IPS DF 6.9 (cell line): ENCODE data around the gene HS1BP3.
A peak's percentile ranks its signal among the peaks of the same experiment; 100 is the strongest.

Experiments used
- DNase-seq: peaks from one replicate; pipeline ENCODE4 v3.0.0-alpha.2; 2013; ENCODE audit warnings: low read depth, low spot score
- H3K27ac ChIP-seq: one replicate; pipeline ENCODE4 v1.5.1; 2013; ENCODE audit warnings: low read length, control low read depth
- H3K27me3 ChIP-seq: 2 replicates; pipeline ENCODE4 v1.6.1; 2013; ENCODE audit warnings: mild to moderate bottlenecking, low read length; ENCODE audit not compliant: control insufficient read depth, insufficient read depth
- H3K36me3 ChIP-seq: 2 replicates; pipeline ENCODE4 v1.6.1; 2013; ENCODE audit warnings: low read length; ENCODE audit not compliant: control insufficient read depth, insufficient read depth
- H3K4me1 ChIP-seq: 2 replicates; pipeline ENCODE4 v1.6.1; 2013; ENCODE audit warnings: low read length; ENCODE audit not compliant: control insufficient read depth, insufficient read depth
- H3K4me3 ChIP-seq: 2 replicates; pipeline ENCODE4 v1.5.1; 2013; ENCODE audit warnings: mild to moderate bottlenecking, low read length
- H3K9me3 ChIP-seq: 2 replicates; pipeline ENCODE4 v1.6.1; 2013; ENCODE audit warnings: low read length, inconsistent platforms; ENCODE audit not compliant: control insufficient read depth, insufficient read depth
- WGBS: extraction: QIAGEN DNeasy Blood & Tissue Kit; methylation state at CpG from one replicate; pipeline ENCODE4 v1.1.7; 2013; ENCODE audit warnings: mixed read lengths, missing lambda C conversion rate; ENCODE audit not compliant: insufficient read length, insufficient coverage; 5-methylcytosine and 5-hydroxymethylcytosine counted together

Gene HS1BP3

GRCh38 chr2:20589975-20590703 is 60.8 kb downstream of the HS1BP3 start:
- Histone ChIP-seq H3K4me1 (no peaks in the 10 kb centered on the region; the same call in 1 of the 2 replicates), H3K27ac (no peak overlapping the region)

DNA sequence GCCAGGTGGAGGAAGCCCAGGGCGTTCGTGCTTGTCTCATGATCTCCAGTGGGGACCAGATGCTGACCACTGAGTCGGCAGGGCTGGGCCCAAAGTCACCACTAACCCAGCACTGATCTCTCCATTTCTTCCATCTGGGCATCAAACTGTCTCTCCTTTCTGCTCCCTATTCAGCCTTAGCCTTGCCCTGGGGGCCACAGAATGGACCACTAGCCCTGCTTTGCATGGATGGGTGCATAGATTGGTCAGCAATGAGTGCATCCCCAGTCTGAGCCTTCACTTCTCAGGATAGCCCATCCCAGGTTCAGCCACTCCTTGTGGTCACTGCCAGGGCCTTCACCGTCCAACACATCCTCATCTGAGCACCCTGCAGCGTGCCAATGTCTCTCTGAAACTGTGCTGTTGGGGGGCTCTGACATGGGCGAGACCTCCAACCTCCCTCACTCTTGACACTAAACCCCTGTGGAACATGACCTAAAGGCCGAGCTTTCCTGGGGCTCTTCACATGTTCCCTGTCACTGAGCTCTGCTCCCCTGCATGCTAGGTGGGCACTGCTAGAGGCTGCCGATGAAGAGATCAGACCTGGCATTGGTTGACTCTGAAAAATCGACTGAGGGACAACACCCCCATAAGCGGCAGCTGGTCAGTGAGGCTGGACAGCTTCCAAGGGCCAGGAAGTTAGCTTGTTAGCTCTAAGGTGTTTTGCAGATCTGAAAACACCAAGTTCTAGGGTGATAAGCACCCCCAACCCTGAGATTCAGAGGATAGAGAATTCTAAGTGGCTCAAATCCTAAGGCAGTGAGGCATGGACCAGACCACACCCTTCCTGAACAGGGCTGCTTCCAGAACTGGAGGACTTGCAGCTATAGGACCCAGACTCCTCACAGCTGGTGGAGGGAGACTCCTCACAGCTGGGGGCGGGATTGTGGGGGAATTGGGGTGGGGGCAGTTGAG is 61.7 kb downstream of the HS1BP3 start:
- Histone ChIP-seq H3K4me3 (no peak overlapping the region), H3K27me3 (no peaks in the 10 kb centered on the region), H3K4me1 (peaks cover 7% of the 10 kb centered on the region; the same call in 1 of the 2 replicates), H3K9me3 (no peaks in the 10 kb centered on the region), H3K36me3 (no peaks in the 10 kb centered on the region), H3K27ac (no peak overlapping the region)
- no peak for DNase-seq
- no CpG with 5 or more reads among the region's 11 CpGs for WGBS

More at GRCh38 chr2:20589975-20590703, 60.8 kb downstream of the HS1BP3 start:
- Histone ChIP-seq H3K4me3 (no peak overlapping the region), H3K27me3 (no peaks in the 10 kb centered on the region), H3K9me3 (no peaks in the 10 kb centered on the region), H3K36me3 (no peaks in the 10 kb centered on the region)
- no peak for DNase-seq
- no CpG with 5 or more reads among the region's 14 CpGs for WGBS

DNA sequence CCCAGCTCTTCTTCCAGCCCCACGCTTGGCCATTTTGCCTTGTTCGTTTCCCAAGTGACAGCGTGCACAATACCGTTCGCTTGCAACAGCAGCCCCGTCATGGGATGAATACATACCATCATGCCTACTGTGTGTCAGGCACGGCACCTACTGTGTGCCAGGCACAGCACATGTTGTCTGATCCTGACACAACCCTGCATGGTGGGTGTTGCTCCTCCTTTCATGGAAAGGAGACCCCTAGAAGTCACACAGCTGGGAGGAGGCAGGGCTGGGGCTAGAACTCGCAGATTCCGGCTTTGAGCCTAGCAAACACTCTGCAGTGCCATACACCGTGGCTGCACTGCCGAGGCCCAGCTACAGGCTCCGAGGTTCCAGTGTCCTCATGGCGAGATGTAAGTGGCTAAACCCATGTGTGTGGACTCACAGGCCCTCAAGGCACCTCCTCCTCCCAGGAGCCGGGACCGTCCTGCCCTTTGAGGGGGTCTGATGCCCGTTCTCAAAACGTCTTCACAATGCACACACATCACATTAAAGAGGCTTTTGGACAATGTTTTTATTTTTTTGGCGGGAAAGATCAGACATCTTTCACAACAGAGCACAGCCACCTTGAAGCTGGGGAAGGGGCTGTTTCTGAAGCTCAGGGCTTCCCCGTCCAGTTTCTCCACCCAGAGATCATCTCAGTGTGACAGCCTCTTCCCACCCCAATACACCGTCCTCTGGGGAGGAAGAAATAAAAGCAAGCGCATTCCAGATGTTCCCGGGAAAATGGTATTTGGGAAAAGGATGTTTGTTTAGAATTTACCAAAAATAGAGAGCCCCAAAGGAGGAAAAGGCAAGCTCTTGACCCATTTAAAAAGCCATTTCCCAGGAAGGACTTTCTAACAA is 64.9 kb downstream of the HS1BP3 start:
- H3K27me3 ChIP-seq: no peaks in the 10 kb centered on the region
- no CpG with 5 or more reads among the region's 22 CpGs for WGBS
- no peaks in the 10 kb centered on the region for H3K36me3 ChIP-seq
- H3K4me1 ChIP-seq: peaks cover 8% of the 10 kb centered on the region; the same call in 1 of the 2 replicates
- H3K9me3 ChIP-seq: no peaks in the 10 kb centered on the region
- H3K27ac ChIP-seq: no peak overlapping the region
- DNase-seq: no peak
- no peak overlapping the region for H3K4me3 ChIP-seq

DNA sequence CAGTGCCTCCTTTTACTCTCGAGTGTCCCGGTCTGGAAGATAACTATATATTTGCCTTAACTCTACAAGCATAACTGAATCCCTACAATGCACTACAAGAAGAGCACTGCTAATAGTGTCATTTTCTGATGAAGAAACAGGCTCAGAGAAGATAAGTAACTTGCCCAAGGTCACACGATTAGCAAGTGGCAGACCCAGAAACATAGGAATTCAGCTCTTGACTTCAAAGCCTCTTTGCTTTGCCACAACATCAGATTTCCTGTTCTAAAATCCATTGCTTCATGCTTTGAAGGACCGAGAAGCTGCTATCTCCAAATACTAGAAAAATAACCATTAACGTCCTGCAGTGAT is 65.6 kb downstream of the HS1BP3 start:
- no CpG with 5 or more reads among the region's 5 CpGs for WGBS

GRCh38 chr2:20584399-20585358 is 66.2 kb downstream of the HS1BP3 start:
- no CpG with 5 or more reads among the region's 11 CpGs for WGBS
- H3K36me3 ChIP-seq: no peaks in the 10 kb centered on the region
- no peak overlapping the region for H3K4me3 ChIP-seq
- peaks cover 8% of the 10 kb centered on the region; the same call in 1 of the 2 replicates for H3K4me1 ChIP-seq
- no peak overlapping the region for H3K27ac ChIP-seq
- DNase-seq: peak; percentile 93
- no peaks in the 10 kb centered on the region for H3K9me3 ChIP-seq
- no peaks in the 10 kb centered on the region for H3K27me3 ChIP-seq

More for the DNA sequence above, 65.6 kb downstream of the HS1BP3 start:
- DNase-seq: no peak
- no peak overlapping the region for H3K4me3 ChIP-seq
- H3K9me3 ChIP-seq: no peaks in the 10 kb centered on the region
- peaks cover 8% of the 10 kb centered on the region; the same call in 1 of the 2 replicates for H3K4me1 ChIP-seq
- no peaks in the 10 kb centered on the region for H3K27me3 ChIP-seq
- no peaks in the 10 kb centered on the region for H3K36me3 ChIP-seq
- H3K27ac ChIP-seq: no peak overlapping the region

- Histone ChIP-seq H3K9me3 (no peaks in the 10 kb centered on the region), H3K27me3 (no peaks in the 10 kb centered on the region), H3K27ac (no peak overlapping the region), H3K4me1 (peaks cover 8% of the 10 kb centered on the region; the same call in 1 of the 2 replicates), H3K36me3 (no peaks in the 10 kb centered on the region), H3K4me3 (no peak overlapping the region)
- DNase-seq: no peak
- WGBS: no CpG with 5 or more reads among the region's 3 CpGs
Measured at GRCh38 chr2:20584045-20584398, 66.9 kb downstream of the HS1BP3 start.

GRCh38 chr2:20583425-20583881 is 67.4 kb downstream of the HS1BP3 start:
- Histone ChIP-seq H3K4me1 (peaks cover 8% of the 10 kb centered on the region; the same call in 1 of the 2 replicates), H3K36me3 (no peaks in the 10 kb centered on the region), H3K9me3 (no peaks in the 10 kb centered on the region), H3K27me3 (no peaks in the 10 kb centered on the region), H3K27ac (no peak overlapping the region), H3K4me3 (no peak overlapping the region)
- no peak for DNase-seq
- WGBS: no CpG with 5 or more reads among the region's 7 CpGs

- Histone ChIP-seq H3K27me3 (no peaks in the 10 kb centered on the region), H3K27ac (no peak overlapping the region), H3K36me3 (no peaks in the 10 kb centered on the region), H3K4me3 (no peak overlapping the region), H3K9me3 (no peaks in the 10 kb centered on the region), H3K4me1 (peaks cover 8% of the 10 kb centered on the region; the same call in 1 of the 2 replicates)
- no CpG with 5 or more reads among the region's 5 CpGs for WGBS
- DNase-seq: no peak
Measured at GRCh38 chr2:20582600-20583221, 68.2 kb downstream of the HS1BP3 start.
